ENCODE results near the gene TEX48.

The TEX48 gene

GRCh38 chr9:114634387-114634786 lies 47.6 kb downstream of the TEX48 start:
- H3K4me3 ChIP-seq (ENCODE audit: control insufficient read depth, low read depth, low read length) = no peak overlapping the region
- no peak for TF ChIP-seq CTCF (conservative IDR thresholded peaks at IDR 0.05; ENCODE audit: control insufficient read depth, insufficient read depth, low read depth, low read length)
- no peak for DNase-seq (ENCODE audit: low read depth)

- H3K4me3 ChIP-seq (ENCODE audit: control insufficient read depth, low read depth, low read length) = no peak overlapping the region
- TF ChIP-seq CTCF (conservative IDR thresholded peaks at IDR 0.05; ENCODE audit: control insufficient read depth, insufficient read depth, low read depth, low read length) = no peak
- DNase-seq (ENCODE audit: low read depth) = no peak
These were observed 48.4 kb downstream of the TEX48 start for GRCh38 chr9:114633438-114634089.

GRCh38 chr9:114631166-114631565 lies 50.8 kb downstream of the TEX48 start:
- DNase-seq (ENCODE audit: low read depth) = no peak
- no peak for TF ChIP-seq CTCF (conservative IDR thresholded peaks at IDR 0.05; ENCODE audit: control insufficient read depth, insufficient read depth, low read depth, low read length)
- no peak overlapping the region for H3K4me3 ChIP-seq (ENCODE audit: control insufficient read depth, low read depth, low read length)

- no peak for TF ChIP-seq CTCF (conservative IDR thresholded peaks at IDR 0.05; ENCODE audit: control insufficient read depth, insufficient read depth, low read depth, low read length)
- peak; percentile 49 for DNase-seq (ENCODE audit: low read depth)
- no peak overlapping the region for H3K4me3 ChIP-seq (ENCODE audit: control insufficient read depth, low read depth, low read length)
These were observed 52.4 kb downstream of the TEX48 start for GRCh38 chr9:114629563-114630090.

GRCh38 chr9:114627553-114627952 lies 54.4 kb downstream of the TEX48 start:
- no peak for TF ChIP-seq CTCF (conservative IDR thresholded peaks at IDR 0.05; ENCODE audit: control insufficient read depth, insufficient read depth, low read depth, low read length)
- DNase-seq (ENCODE audit: low read depth) = no peak
- no peak overlapping the region for H3K4me3 ChIP-seq (ENCODE audit: control insufficient read depth, low read depth, low read length)

- no peak overlapping the region for H3K4me3 ChIP-seq (ENCODE audit: control insufficient read depth, low read depth, low read length)
- no peak for DNase-seq (ENCODE audit: low read depth)
- TF ChIP-seq CTCF (conservative IDR thresholded peaks at IDR 0.05; ENCODE audit: control insufficient read depth, insufficient read depth, low read depth, low read length) = no peak
These were observed 55.5 kb downstream of the TEX48 start for GRCh38 chr9:114626415-114627020.
